Spinal cord (tissue), 10 donors: ENCODE data around the gene SMAP2. TPM values are rescaled to one million over a fixed set of nuclear protein-coding genes. Genes with fewer than 3 reads are reported as not detected.
A peak's percentile ranks its signal among the peaks of the same experiment; 100 is the strongest.
"Not testable (repeated sequence)": the region's sequence is repeated elsewhere in the genome, so short reads cannot be mapped to it uniquely, and the experiment has no call there.

Experiments
- DNase-seq, 6 donors: peaks; one replicate each; pipeline versions ENCODE4 v3.0.0 to v3.0.0-alpha.2; 2013 to 2015; ENCODE audit warnings: low spot score in 6 of 6, low read depth in 4 of 6
- H3K27ac ChIP-seq: one replicate; pipeline ENCODE4 v1.5.1; 2013; ENCODE audit warnings: low read depth, low read length, control low read depth
- H3K27me3 ChIP-seq: one replicate; pipeline ENCODE4 v1.6.1; 2013; ENCODE audit warnings: low read length; ENCODE audit not compliant: control insufficient read depth, insufficient read depth
- H3K36me3 ChIP-seq: one replicate; pipeline ENCODE4 v1.6.1; 2013; ENCODE audit warnings: low read length; ENCODE audit not compliant: control insufficient read depth, insufficient read depth
- H3K4me1 ChIP-seq: one replicate; pipeline ENCODE4 v1.6.1; 2013; ENCODE audit warnings: low read length; ENCODE audit not compliant: control insufficient read depth, insufficient read depth
- H3K4me3 ChIP-seq: one replicate; pipeline ENCODE4 v1.5.1; 2013; ENCODE audit warnings: low read depth, low read length, control low read depth
- H3K9me3 ChIP-seq: one replicate; pipeline ENCODE4 v1.6.1; 2013; ENCODE audit warnings: low read length; ENCODE audit not compliant: control insufficient read depth, insufficient read depth
- WGBS: methylation state at CpG from one replicate; pipeline ENCODE4 v1.1.5; 2013; ENCODE audit warnings: missing lambda C conversion rate; ENCODE audit not compliant: insufficient coverage; 5-methylcytosine and 5-hydroxymethylcytosine counted together
- long read RNA-seq, 4 donors: transcript quantifications; one replicate each; lab custom pipeline, GENCODE V29; 2026
- polyA plus RNA-seq, 2 donors: library from polyadenylated mRNA; unstranded; fragments of 120-200 nt; gene quantifications; one replicate each; pipeline ENCODE4 v1.2.1, GENCODE V29; 2013; ENCODE audit not compliant: insufficient read length in 2 of 2
- total RNA-seq, 2 donors: library from RNA; depleted of rRNA in 1 of 2; stranded (reverse); fragments of 120-200 nt in 1 of 2; fragments of >200 nt in 1 of 2; gene quantifications; one replicate each; pipeline versions ENCODE4 v1.2.3 to v1.2.4, GENCODE V29; 2013 to 2014
- donor health status: healthy.

SMAP2 gene
- total RNA-seq (10 to 100 TPM; 34.5 to 43.9 TPM), polyA plus RNA-seq (10 to 100 TPM; 65.2 to 77.5 TPM)
- long read RNA-seq, donor 1, transcript SMAP2-202 (10 exons, 2,939 nt), result major isoform, 13 of 31 reads
- long read RNA-seq, donor 1, partial matches to known transcripts, result 17 of 31 reads
- long read RNA-seq, donor 1, other reads (novel, unspliced or antisense), result 0 of 31 reads
- long read RNA-seq, donor 2, partial matches to known transcripts, result 11 of 12 reads
- long read RNA-seq, donor 2, other reads (novel, unspliced or antisense), result 0 of 12 reads
- long read RNA-seq, donor 3, partial matches to known transcripts, result 6 of 9 reads
- long read RNA-seq, donor 3, other reads (novel, unspliced or antisense), result 0 of 9 reads
- long read RNA-seq, donor 4, transcript SMAP2-202 (10 exons, 2,939 nt), result major isoform, 6 of 6 reads
- long read RNA-seq, donor 4, partial matches to known transcripts, result 0 of 6 reads
- long read RNA-seq, donor 4, other reads (novel, unspliced or antisense), result 0 of 6 reads

GRCh38 chr1:40373323-40374283 is at the start of gene SMAP2:
Gene SMAP2, plus strand, starts transcription at chr1:40373727. Its CDS starts 394 bp downstream, at chr1:40374121.
- H3K27ac ChIP-seq, result peak within 1 kb of the TSS; percentile 81
- no peaks in the 10 kb centered on the region for H3K36me3 ChIP-seq
- DNase-seq, result peak; percentile 83 to 99 (median 94)
- no peaks in the 10 kb centered on the region for H3K27me3 ChIP-seq
- WGBS, result under 1% methylated on average over 58 of the region's 65 CpGs
- peaks cover 5% of the 10 kb centered on the region for H3K4me1 ChIP-seq
- no peaks in the 10 kb centered on the region for H3K9me3 ChIP-seq
- H3K4me3 ChIP-seq, result peak within 1 kb of the TSS; percentile 62

GRCh38 chr1:40331403-40331802 is 42.1 kb upstream of the SMAP2 start:
- H3K4me3 ChIP-seq, H3K27me3 ChIP-seq, H3K4me1 ChIP-seq, H3K36me3 ChIP-seq, H3K9me3 ChIP-seq, DNase-seq, H3K27ac ChIP-seq: not testable (repeated sequence)
- WGBS, result no CpG with 5 or more reads among the region's 1 CpG

DNA sequence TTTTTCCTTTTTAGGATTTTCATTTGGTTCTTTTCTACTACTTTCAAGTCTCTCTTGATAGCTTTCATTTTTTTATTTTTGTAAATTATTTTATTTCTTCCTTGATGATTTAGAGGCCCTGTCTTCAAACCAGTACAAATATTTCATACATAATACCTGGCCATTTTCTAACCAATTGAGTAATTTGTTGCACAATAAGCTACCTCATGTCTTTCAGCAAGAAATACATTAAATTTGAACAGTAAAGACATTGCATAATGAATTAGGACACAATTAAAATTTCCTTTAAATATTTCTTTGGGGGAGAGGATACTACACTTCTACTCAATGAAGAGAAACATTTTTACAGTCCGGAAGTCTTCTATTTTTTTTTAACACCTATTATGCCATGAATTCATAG is 40.8 kb upstream of the SMAP2 start:
- H3K36me3 ChIP-seq, result no peaks in the 10 kb centered on the region
- WGBS, result no CpG with 5 or more reads among the region's 1 CpG
- H3K9me3 ChIP-seq, result no peaks in the 10 kb centered on the region
- no peaks in the 10 kb centered on the region for H3K27me3 ChIP-seq
- H3K4me1 ChIP-seq, result no peaks in the 10 kb centered on the region
- no peak for DNase-seq
- no peak overlapping the region for H3K4me3 ChIP-seq
- H3K27ac ChIP-seq, result no peak overlapping the region

DNA sequence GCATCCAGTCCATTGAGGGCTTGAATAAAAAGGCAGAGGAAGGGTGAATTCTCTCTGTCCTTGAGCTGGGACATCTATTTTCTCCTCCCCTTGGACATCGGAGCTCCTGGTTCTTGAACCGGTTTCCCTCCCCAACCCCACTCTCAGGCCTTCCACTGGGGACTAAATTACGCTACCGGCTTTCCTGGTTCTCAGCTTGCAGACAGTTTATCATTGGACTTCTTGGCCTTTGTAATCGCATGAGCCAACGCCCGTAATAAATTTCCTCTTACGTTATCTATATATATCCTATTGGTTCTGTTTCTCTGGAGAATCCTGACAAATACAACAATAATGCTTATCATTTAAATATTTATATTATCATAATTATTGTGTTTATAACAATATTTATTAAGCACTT is 36.1 kb upstream of the SMAP2 start:
- H3K9me3 ChIP-seq, result no peaks in the 10 kb centered on the region
- H3K4me3 ChIP-seq, result no peak overlapping the region
- peaks cover 4% of the 10 kb centered on the region for H3K4me1 ChIP-seq
- no peak for DNase-seq
- H3K27ac ChIP-seq, result no peak overlapping the region
- peaks cover 9% of the 10 kb centered on the region for H3K27me3 ChIP-seq
- H3K36me3 ChIP-seq, result no peaks in the 10 kb centered on the region
- 100% methylated on average over 1 of the region's 8 CpGs for WGBS

DNA sequence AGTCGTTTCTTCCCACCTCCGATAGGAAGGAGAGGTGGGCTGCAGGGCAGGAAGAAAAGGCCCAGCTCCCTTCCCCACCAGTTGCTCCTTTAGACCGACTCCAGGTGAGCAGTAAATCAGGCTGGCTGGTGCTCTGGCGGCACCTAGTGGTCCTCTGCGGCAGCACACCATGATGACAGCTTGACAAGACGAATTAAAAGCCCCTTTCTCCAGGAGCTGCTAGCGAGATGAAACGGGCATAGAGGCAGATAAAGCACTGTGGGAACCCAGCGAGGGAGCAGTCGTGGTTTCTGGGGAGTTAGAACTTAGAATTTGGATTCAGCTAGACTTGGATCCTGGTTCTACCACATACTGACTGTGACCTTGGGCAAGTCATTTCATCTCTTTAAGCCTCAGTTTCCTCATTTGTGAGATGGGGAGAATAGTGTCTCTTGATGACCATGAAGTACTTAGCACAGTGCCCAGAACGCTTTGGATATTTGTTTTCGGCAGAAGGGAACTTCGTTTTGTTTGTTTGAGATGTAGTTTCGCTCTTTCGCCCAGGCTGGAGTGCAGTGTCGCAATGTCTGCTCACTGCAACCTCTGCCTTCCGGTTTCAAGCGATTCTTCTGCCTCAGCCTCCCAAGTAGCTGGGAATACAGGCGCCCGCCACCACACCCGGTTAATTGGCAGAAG is 34.6 kb upstream of the SMAP2 start:
- H3K27ac ChIP-seq, result no peak overlapping the region
- peak; percentile 31 to 93 (median 67) for DNase-seq
- H3K27me3 ChIP-seq, result peaks cover 9% of the 10 kb centered on the region
- H3K4me3 ChIP-seq, result no peak overlapping the region
- H3K36me3 ChIP-seq, result no peaks in the 10 kb centered on the region
- WGBS, result 34% methylated on average over 16 of the region's 21 CpGs
- peaks cover 4% of the 10 kb centered on the region for H3K4me1 ChIP-seq
- H3K9me3 ChIP-seq, result no peaks in the 10 kb centered on the region

DNA sequence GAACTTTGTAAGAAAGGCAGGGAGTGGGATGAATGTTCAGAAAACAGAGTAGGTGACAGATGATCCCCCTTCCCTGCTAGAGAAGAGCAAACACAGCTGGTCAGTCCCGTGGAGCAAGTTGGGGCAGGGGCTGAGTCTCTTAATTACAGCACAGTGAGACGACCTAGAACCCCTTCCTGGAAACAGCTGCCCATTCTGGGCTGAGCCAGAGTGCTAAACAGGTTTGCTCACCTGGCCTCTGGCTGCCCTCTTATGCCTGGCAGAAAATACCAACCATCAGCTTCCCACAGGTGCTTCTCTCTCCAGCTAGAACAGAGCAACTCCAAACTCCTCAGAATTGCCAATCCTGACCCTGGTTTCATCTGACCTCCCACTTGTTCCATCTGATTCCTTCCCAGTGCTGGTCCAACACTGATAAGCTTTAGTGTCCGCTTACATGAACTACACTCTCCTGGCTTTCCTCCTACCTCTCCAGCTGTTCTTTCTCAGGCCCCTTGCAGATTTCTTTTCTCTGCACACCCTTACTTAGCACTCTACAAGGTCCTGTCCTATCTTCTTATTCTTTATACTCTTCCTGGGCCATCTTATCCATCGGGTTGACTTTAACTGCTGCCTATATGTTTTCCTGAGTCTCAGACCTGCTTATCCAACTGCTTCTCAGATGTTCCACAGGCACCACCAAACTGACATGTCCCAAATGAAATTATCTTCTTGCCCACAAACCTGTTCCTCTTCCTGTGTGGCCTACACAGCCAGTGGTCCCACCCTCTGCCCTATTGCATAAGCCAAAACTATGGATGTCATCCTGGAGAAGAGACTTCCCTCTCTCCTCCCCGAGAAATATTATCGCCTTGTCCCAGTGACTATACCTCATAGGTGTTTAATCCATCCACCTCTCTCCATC is 33.9 kb upstream of the SMAP2 start:
- no peak for DNase-seq
- H3K4me3 ChIP-seq, result no peak overlapping the region
- no peak overlapping the region for H3K27ac ChIP-seq
- H3K36me3 ChIP-seq, result no peaks in the 10 kb centered on the region
- WGBS, result 78% methylated on average over 5 of the region's 6 CpGs
- peaks cover 9% of the 10 kb centered on the region for H3K27me3 ChIP-seq
- H3K9me3 ChIP-seq, result no peaks in the 10 kb centered on the region
- peaks cover 4% of the 10 kb centered on the region for H3K4me1 ChIP-seq

- Histone ChIP-seq H3K27ac (no peak overlapping the region), H3K4me1 (peaks cover 4% of the 10 kb centered on the region), H3K36me3 (no peaks in the 10 kb centered on the region), H3K4me3 (no peak overlapping the region), H3K27me3 (peaks cover 9% of the 10 kb centered on the region), H3K9me3 (no peaks in the 10 kb centered on the region)
- no peak for DNase-seq
- 56% methylated on average over 3 of the region's 6 CpGs for WGBS
Measured at GRCh38 chr1:40341491-40342380, 31.8 kb upstream of the SMAP2 start.

DNA sequence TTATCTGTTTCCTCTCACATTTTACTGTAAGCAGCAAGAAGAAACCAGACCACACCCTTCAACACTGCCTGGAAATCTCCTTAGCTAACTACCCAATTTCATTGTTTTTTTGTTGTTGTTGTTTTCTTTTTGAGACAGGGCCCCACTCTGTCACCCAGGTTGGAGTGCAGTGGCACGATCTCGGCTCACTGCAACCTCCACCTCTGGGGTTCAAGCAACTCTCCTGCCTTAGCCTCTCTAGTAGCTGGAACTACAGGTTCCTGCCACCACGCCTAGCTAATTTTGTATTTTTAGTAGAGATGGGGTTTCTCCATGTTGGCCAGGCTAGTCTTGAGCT is 31.2 kb upstream of the SMAP2 start:
- H3K4me1 ChIP-seq, H3K27ac ChIP-seq, H3K9me3 ChIP-seq, DNase-seq, H3K27me3 ChIP-seq, H3K4me3 ChIP-seq, H3K36me3 ChIP-seq: not testable (repeated sequence)
- WGBS, result no CpG with 5 or more reads among the region's 3 CpGs
